D341Med (cell line): ENCODE measurements around the gene LMO3.
"Not testable (repeated sequence)": the region's sequence is repeated elsewhere in the genome, so short reads cannot be mapped to it uniquely, and the experiment has no call there.

ENCODE experiments used
- DNase-seq: peaks from one replicate; pipeline ENCODE4 v3.0.0; 2012; ENCODE audit warnings: low spot score

LMO3 gene

DNA sequence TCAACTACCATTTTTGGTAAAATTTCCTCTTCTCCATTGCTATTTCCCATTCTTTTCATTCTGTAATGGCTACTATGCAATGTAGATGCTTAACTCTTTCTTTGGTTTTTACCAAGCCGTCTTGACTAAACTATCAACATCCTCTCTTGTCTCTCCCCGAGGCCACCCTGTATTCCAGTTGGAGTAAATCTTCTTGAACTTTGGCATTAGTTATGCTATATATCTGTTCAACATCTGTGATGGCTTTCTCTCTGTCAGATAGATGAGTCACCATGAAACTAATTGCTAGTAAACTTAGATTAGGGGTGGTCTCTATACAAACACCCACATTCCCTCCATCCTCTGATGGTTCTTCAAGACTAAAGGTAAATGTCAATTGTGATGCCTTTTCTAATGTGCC is 63.4 kb downstream of the LMO3 start:
- DNase-seq: no peak

DNA sequence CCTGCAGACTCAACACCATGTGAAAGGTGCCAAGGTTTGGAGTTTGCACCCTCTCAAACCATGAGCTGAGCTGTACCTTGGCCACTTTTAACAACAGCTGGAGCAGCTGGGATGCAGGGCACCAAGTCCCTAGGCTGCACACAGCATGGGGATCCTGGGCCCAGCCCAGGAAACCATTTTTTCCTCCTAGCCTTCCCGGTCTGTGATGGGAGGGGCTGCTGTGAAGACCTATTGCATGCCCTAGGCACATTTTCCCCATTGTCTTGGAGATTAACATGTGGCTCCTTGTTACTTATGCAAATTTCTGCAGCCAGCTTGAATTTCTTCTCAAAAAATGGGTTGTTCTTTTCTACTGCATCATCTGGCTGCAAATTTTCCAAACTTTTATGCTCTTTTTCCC is 68.3 kb downstream of the LMO3 start:
- not testable (repeated sequence) for DNase-seq

DNA sequence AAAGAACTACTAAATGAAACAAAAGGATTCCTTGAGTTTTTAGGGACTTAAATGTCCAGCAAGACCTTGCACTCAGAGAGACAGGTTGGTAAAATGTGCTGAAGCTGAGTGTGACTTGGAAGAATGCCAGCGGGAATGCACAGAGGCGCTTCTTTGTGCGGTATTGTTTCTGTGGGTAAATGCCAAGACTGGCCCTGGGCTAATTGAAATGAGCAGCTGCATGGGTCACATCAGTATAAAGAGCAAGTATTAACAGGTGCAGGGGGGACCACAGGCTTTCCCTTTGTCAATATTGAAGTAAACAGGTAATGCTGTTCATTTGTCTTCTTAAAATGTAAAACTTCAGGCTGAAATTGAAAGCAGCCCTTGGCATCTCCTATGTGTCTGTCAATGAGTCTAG is 74.3 kb downstream of the LMO3 start:
- no peak for DNase-seq

DNA sequence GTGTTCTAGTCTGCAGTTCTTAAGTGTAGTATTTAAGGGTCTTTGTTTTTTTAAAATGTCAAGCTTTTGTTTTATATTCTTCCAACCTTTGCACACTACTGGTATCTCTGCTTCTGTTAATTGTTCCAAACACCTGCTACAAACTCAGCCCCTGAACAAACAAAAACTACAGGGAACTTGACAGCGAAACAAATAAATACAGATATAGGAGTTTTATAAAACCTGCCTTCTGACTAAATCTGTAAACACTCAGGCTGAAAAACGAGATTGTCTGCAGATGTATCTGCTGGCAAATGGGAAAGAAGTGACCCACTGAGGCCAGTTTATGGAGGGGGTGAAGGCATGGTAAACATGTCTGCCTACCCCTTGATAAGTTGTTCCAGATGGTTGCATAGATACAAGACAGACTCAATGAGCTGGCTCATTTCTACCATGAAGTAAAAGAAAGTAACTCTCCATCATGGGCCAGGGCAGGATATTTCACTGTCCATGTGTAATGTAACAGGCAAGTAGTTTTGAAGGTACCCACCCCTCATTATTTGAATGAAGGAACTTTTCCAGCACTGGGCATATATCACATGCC is 75.6 kb downstream of the LMO3 start:
- no peak for DNase-seq

DNA sequence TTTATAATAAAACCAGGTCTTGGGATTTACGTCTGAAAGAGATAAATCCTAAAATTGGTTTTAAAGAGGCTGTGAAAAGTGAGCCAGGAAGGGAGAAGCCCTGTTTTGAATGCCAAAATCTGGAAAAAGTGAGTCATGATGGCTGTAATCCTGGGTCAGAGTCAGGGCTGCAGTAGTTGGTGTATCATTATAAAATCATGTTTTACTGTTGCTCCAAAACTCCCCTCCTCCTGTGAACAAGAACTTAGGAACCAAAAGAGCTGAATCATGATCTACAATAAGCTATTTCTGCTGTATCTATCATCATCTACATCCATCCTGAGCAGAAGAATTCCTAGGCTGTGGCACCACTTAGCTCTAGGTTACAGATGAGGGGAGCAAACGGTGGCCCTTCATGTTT is 79.3 kb downstream of the LMO3 start:
- DNase-seq: no peak

DNA sequence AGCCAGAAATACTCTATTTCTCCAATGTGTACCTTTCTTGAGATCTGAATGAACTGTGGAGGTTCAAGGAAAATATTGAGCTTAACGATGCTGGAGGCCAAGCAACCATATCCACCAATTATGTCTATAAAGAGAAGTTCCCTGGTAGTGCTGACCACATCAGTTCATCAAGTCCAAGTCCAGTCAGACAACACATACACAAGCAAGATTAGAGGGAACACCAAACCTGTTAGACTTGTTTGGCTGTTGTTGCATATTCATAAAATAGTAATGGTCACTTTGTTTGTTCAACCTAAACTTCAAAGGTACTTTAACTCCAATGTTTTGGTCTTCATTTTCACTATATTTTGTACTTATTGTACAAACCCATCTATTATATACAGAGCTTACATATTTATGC is 81.6 kb downstream of the LMO3 start:
- DNase-seq: no peak

DNA sequence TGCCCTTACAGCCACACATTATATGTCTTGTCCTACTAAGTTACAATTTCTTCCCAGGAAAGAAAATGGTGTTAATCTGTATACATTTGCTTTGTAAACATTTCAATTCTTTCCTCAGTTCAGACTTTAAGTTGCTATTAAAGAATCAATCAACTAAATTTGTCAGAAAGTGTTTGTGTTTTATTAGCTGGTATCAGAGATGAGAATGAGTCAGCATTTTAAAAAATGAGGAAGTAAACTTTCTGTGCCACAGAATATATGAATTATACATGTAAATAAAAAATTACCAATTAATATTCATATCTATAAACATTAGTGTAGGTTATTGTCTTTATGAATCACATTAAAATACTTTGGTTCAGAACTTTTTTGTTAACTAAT is 82.0 kb downstream of the LMO3 start:
- no peak for DNase-seq

DNA sequence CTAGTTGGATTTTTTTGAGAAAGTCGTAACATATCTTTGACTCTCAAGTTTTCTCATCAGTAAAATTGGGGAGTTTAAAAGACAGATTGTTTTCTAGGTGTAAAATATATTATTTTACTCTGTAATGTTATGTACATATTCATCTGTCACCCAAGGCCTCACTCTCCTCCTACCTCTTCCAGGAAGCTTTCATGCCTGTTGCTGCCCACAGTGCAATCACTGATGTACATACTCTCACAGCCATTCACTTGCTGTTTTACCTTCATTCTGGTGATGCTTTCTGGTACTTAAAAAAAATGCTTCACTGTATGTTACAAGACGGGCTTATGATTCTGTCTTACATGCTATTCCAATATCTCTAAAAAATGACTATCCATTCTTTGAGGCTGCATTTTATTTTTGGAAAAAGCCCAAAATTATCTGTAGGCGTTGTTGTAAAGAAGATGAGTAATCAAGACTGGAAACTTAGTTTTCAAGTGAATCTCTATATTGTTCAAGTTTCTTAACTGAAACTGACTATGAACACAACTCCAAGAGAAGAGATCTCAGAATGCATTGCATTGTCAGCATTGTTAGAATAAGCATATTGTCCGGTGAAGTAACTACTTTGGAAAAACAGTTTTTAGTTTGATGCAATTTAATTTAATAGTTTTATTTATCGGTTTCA is 82.5 kb downstream of the LMO3 start:
- DNase-seq: no peak

DNA sequence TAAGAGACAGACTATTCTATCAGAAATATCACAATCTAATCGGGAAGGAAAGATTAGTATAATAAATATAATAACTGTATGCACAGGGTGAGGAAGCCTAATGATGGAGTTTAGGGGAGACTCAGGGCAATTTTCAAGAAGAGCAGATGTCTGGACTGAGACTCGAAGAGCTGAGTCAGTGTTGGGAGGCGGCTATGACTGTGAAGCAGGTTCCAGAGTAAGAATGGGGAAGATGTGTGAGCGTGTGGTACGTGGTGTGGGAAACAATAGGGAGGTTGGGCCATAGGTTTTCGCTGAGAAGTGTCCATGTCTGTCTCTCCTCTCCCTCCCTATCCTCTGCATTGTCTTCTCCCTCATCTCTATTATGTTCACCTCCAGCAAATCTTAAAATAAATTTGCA is 85.6 kb downstream of the LMO3 start:
- DNase-seq: no peak

DNA sequence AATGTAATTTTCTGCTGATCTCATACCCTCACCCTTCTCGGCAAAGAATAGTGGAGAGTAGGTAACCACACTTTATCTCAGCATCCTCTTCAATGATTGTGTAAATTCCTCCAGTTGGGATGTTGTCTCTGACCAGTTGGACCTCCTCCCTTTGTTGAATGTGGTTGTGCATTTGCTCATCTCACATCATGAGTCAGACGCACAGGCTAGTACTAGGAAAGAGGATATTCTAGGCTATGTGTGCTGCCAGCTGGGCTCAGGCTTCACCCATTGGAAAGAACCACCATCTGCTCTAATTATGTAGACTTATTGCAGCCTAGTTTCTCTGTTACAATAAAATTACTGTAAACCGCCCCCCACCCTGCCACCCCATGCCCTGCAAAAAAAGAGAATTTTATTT is 90.3 kb downstream of the LMO3 start:
- no peak for DNase-seq

DNA sequence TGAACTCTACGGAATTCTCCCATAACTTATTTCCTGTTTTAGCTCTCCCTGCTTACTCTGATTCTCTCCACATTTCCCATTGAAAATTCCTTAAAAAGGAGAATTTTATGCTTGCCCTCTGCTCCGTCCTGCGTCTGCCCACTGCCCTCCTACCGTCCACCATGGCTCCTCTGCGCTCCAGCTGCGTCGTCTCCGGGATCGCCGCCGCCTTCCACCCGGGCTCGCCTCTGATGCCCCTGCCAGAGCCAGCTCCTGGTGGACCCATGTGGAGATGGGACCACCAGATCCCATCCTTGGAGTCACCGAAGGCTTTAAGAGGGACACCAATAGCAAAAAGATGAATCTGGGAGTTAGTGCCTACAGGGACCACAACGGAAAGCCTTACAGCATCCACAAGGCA is 92.7 kb downstream of the LMO3 start:
- DNase-seq: no peak

DNA sequence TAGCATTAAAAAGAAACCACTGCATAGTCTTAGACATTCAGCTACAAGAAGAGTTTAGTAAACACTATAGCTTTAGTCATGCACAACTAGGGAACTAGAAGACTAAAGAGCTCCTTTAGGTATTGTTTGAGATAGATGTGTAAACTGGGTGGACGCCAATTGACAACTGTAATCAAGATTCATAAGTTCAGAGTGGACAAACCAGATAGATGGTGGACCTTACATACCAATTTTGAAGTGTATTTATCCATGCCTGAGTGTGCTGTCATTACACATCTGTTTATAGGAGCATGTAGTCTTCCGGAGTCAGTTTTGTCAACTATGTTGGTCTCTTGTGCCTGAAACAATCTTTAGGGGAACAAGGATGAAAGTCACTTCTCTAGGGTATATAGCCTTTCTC is 96.6 kb downstream of the LMO3 start:
- no peak for DNase-seq

DNA sequence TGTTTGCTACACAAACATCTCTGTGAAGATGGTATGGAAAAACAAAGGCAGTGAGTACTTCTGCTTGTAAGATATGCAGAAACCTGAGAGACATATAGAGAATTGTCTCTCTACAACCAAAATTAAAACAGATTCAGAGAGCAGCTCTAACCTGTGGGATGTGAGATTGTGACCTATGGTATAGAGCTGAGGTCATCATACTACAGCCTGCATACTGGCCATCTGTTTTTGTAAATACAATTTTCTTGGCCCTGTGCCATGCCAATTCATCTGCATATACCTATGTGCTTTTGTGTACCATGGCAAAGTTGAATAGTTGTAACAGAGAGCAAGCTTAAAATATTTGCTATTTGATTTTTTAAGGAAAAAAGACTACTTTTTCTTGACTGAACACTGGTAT is 99.6 kb downstream of the LMO3 start:
- no peak for DNase-seq

DNA sequence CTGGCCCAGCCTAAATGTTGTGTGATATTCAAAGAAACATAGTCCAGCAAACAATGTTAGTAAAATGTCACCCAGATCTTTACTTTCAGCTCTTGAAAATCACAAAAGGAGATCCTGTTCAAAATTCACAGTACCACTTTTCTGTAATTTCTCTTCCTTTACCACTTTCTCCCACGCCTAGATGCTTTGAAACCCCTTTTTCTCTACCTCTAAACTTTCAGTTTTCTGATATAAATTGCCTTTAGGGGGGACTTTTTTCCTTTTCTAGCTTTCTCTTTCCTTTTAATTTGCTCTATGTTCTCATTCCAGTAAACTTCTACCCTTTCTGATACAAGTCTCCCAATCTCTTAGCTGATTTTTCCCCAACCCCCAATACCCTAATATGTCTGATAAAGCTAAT is 101.8 kb downstream of the LMO3 start:
- no peak for DNase-seq

DNA sequence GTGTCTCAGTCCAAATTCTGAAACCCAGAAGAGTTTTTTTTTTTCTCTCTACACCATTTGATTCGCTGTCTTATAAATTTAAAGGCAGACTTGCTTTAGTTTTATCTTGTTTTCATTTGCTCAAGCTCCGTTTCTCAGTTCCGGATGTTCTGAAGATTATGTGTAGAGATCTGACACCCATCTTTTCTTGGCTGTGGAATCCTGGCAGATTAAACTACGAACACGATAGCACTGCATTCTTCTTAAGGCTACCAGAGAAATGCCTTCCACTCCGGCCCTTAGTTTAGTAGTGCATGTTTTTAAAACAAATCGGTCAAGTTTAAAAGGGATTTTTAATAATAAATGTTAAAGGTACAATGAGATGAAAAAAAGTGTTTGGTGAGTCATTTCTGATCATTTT is 106.4 kb downstream of the LMO3 start:
- DNase-seq: no peak
